BJ (cell line): ENCODE measurements around the gene ZSCAN25. TPM values are rescaled to one million over a fixed set of nuclear protein-coding genes. Genes with fewer than 3 reads are reported as not detected.
"Not testable (repeated sequence)": the region's sequence is repeated elsewhere in the genome, so short reads cannot be mapped to it uniquely, and the experiment has no call there.

Experiments used
- CTCF ChIA-PET: fragments of 350-600 bp; formaldehyde crosslinking; extraction: SDS; loops from one replicate; lab custom pipeline; 2021; ENCODE audit warnings: antibody characterized with exemption, inconsistent platforms; lab: Yijun Ruan, JAX
- POLR2A ChIA-PET: fragments of 300-600 bp; sonication (Branson Sonifier 250); formaldehyde crosslinking; extraction: SDS; loops from one replicate; lab custom pipeline; 2021; ENCODE audit warnings: antibody characterized with exemption; lab: Charles Lee
- DNase-seq: peaks from one replicate; pipeline ENCODE4 v3.0.0-alpha.2; 2011; ENCODE audit warnings: low read depth
- H3K27me3 ChIP-seq: 2 replicates; pipeline ENCODE4 v1.6.0; 2011; ENCODE audit warnings: low read length; ENCODE audit not compliant: control insufficient read depth, insufficient read depth
- H3K36me3 ChIP-seq: 2 replicates; pipeline ENCODE4 v1.5.1; 2011; ENCODE audit warnings: low read length; ENCODE audit not compliant: control insufficient read depth, insufficient read depth
- H3K4me3 ChIP-seq: 2 replicates; pipeline ENCODE4 v1.5.1; 2011; ENCODE audit warnings: low read depth, mild to moderate bottlenecking, control low read depth, low read length
- CTCF ChIP-seq: IDR thresholded peaks from 2 replicates; pipeline ENCODE4 v1.5.1; 2011; ENCODE audit warnings: low read depth, mild to moderate bottlenecking, control low read depth, inconsistent platforms, low read length, moderate library complexity; ENCODE audit not compliant: insufficient read depth
- polyA minus RNA-seq: library from RNA; depleted of rRNA, polyadenylated mRNA; stranded (reverse); fragments of >200 nt; gene quantifications from 2 replicates; pipeline ENCODE4 v1.2.3, GENCODE V29; 2011; rRNA and poly(A)+ RNA removed
- polyA plus RNA-seq: library from polyadenylated mRNA; depleted of rRNA; stranded (reverse); fragments of >200 nt; gene quantifications from 2 replicates; pipeline ENCODE4 v1.2.3, GENCODE V29; 2011; rRNA removed

Gene ZSCAN25
- polyA plus RNA-seq, result 7.7 and 9.3 TPM in 2 replicates
- 14.7 and 15.7 TPM in 2 replicates for polyA minus RNA-seq

- ChIA-PET CTCF (interaction anchor here (0.6 to 1.6 kb wide), 3 partner anchors 8 to 59 kb away, joined by 3 to 4 read pairs (median 4); no protein-coding TSS in a partner anchor), POLR2A (interaction anchor here (0.6 to 0.7 kb wide), 2 partner anchors 176 to 1088 kb away, joined by 3 to 10 read pairs; no protein-coding TSS in a partner anchor)
- TF ChIP-seq CTCF, result peak; percentile 54
- Histone ChIP-seq H3K27me3 (no peaks in the 10 kb centered on the region), H3K4me3 (peak within 1 kb of the TSS; percentile 95), H3K36me3 (peaks cover 15% of the 10 kb centered on the region)
- peak; percentile 57 for DNase-seq
Measured at GRCh38 chr7:99616359-99617191, at the start of gene ZSCAN25. TSS of gene ZSCAN25 (plus strand) at chr7:99616946. CDS start at chr7:99619607, 2,661 bp downstream.

- H3K4me3 ChIP-seq, H3K27me3 ChIP-seq, POLR2A ChIA-PET, DNase-seq: not testable (repeated sequence)
- CTCF ChIA-PET, result interaction anchor here (1.2 kb wide), 1 partner anchor 9 kb away, joined by 4 read pairs; no protein-coding TSS in a partner anchor
- H3K36me3 ChIP-seq, result peaks cover 13% of the 10 kb centered on the region
Measured at GRCh38 chr7:99568770-99569169, 48.0 kb upstream of the ZSCAN25 start.

- no peak for TF ChIP-seq CTCF
- peaks cover 8% of the 10 kb centered on the region for H3K36me3 ChIP-seq
- no peaks in the 10 kb centered on the region for H3K27me3 ChIP-seq
- POLR2A ChIA-PET, result no interaction called here
- DNase-seq, result no peak
- CTCF ChIA-PET, result interaction anchor here (1.1 kb wide), 1 partner anchor 9 kb away, joined by 3 read pairs; no protein-coding TSS in a partner anchor
- no peak overlapping the region for H3K4me3 ChIP-seq
Measured at GRCh38 chr7:99571768-99572167, 45.0 kb upstream of the ZSCAN25 start.

- peaks cover 8% of the 10 kb centered on the region for H3K36me3 ChIP-seq
- POLR2A ChIA-PET, result no interaction called here
- no peak overlapping the region for H3K4me3 ChIP-seq
- CTCF ChIA-PET, result no interaction called here
- no peak for TF ChIP-seq CTCF
- H3K27me3 ChIP-seq, result no peaks in the 10 kb centered on the region
- DNase-seq, result no peak
Measured at GRCh38 chr7:99573257-99573656, 43.5 kb upstream of the ZSCAN25 start.

GRCh38 chr7:99576251-99576650 is 40.5 kb upstream of the ZSCAN25 start:
- DNase-seq, result no peak
- ChIA-PET CTCF (no interaction called here), POLR2A (no interaction called here)
- H3K4me3 ChIP-seq, result no peak overlapping the region
- no peaks in the 10 kb centered on the region for H3K27me3 ChIP-seq
- H3K36me3 ChIP-seq, result peaks cover 5% of the 10 kb centered on the region
- TF ChIP-seq CTCF, result no peak
